Mesothelial cell of epicardium (in vitro differentiated cells): ENCODE data around the gene NUFIP2. TPM values are rescaled to one million over a fixed set of nuclear protein-coding genes. Genes with fewer than 3 reads are reported as not detected.

ENCODE experiments used
- DNase-seq, 2 experiments: peaks; one replicate each; pipeline ENCODE4 v3.0.0; 2021; ENCODE audit warnings: low spot score in 2 of 2; ENCODE audit not compliant: unreplicated experiment in 2 of 2
- H3K27ac Mint-ChIP-seq: 2 replicates; pipeline ENCODE4 v1.8.0; 2021; ENCODE audit warnings: mixed read lengths
- H3K27me3 Mint-ChIP-seq: 2 replicates; pipeline ENCODE4 v1.8.0; 2021; ENCODE audit warnings: low read depth, mixed read lengths
- H3K36me3 Mint-ChIP-seq: 2 replicates; pipeline ENCODE4 v1.8.0; 2021; ENCODE audit warnings: mixed read lengths
- H3K4me1 Mint-ChIP-seq: 2 replicates; pipeline ENCODE4 v1.8.0; 2021; ENCODE audit warnings: mixed read lengths
- H3K4me3 Mint-ChIP-seq: 2 replicates; pipeline ENCODE4 v1.8.0; 2021; ENCODE audit warnings: mild to moderate bottlenecking, moderate library complexity, mixed read lengths
- H3K9me3 Mint-ChIP-seq: 2 replicates; pipeline ENCODE4 v1.8.0; 2021; ENCODE audit warnings: mixed read lengths
- CTCF ChIP-seq: fragments of 200-600 bp; sonication (generic); IDR thresholded peaks from one replicate; pipeline ENCODE4 v1.5.0; 2021; ENCODE audit warnings: antibody characterized with exemption; ENCODE audit not compliant: unreplicated experiment
- total RNA-seq: library from RNA; stranded (reverse); gene quantifications from 3 replicates; pipeline ENCODE4 v1.2.1, GENCODE V29; 2021

NUFIP2 gene
- total RNA-seq, 1 donor from 2014 or later, result 59.8 TPM

GRCh38 chr17:29291163-29291752 lies 2.7 kb downstream of the NUFIP2 start:
- peak overlapping the region; percentile 97 for H3K27ac Mint-ChIP-seq
- H3K27me3 Mint-ChIP-seq, result no peaks in the 10 kb centered on the region
- no peak for DNase-seq
- peaks cover 42% of the 10 kb centered on the region for H3K4me1 Mint-ChIP-seq
- H3K36me3 Mint-ChIP-seq, result peaks cover 27% of the 10 kb centered on the region
- no peaks in the 10 kb centered on the region for H3K9me3 Mint-ChIP-seq
- peak overlapping the region; percentile 87 for H3K4me3 Mint-ChIP-seq
- TF ChIP-seq CTCF, result peak; percentile 50

GRCh38 chr17:29289852-29290251 lies 4.1 kb downstream of the NUFIP2 start:
- no peaks in the 10 kb centered on the region for H3K27me3 Mint-ChIP-seq
- no peak for DNase-seq
- peaks cover 44% of the 10 kb centered on the region for H3K4me1 Mint-ChIP-seq
- no peaks in the 10 kb centered on the region for H3K9me3 Mint-ChIP-seq
- TF ChIP-seq CTCF, result no peak
- H3K4me3 Mint-ChIP-seq, result peak overlapping the region; percentile 17
- peaks cover 33% of the 10 kb centered on the region for H3K36me3 Mint-ChIP-seq
- peak overlapping the region; percentile 39 for H3K27ac Mint-ChIP-seq

- H3K9me3 Mint-ChIP-seq, result no peaks in the 10 kb centered on the region
- DNase-seq, result no peak
- peaks cover 24% of the 10 kb centered on the region for H3K4me1 Mint-ChIP-seq
- no peak overlapping the region for H3K4me3 Mint-ChIP-seq
- no peak for TF ChIP-seq CTCF
- H3K27me3 Mint-ChIP-seq, result no peaks in the 10 kb centered on the region
- H3K27ac Mint-ChIP-seq, result peak overlapping the region; percentile 8
- H3K36me3 Mint-ChIP-seq, result peaks cover 61% of the 10 kb centered on the region
Observed at GRCh38 chr17:29283961-29284360, 10.0 kb downstream of the NUFIP2 start.

GRCh38 chr17:29283496-29283895 lies 10.5 kb downstream of the NUFIP2 start:
- no peak for TF ChIP-seq CTCF
- peaks cover 19% of the 10 kb centered on the region for H3K4me1 Mint-ChIP-seq
- no peak overlapping the region for H3K4me3 Mint-ChIP-seq
- no peaks in the 10 kb centered on the region for H3K27me3 Mint-ChIP-seq
- H3K36me3 Mint-ChIP-seq, result peaks cover 61% of the 10 kb centered on the region
- H3K9me3 Mint-ChIP-seq, result no peaks in the 10 kb centered on the region
- peak overlapping the region; percentile 47 for H3K27ac Mint-ChIP-seq
- DNase-seq, result no peak

GRCh38 chr17:29279397-29280070 lies 14.4 kb downstream of the NUFIP2 start:
- peaks cover 14% of the 10 kb centered on the region for H3K4me1 Mint-ChIP-seq
- no peak for DNase-seq
- no peak for TF ChIP-seq CTCF
- no peak overlapping the region for H3K27ac Mint-ChIP-seq
- H3K4me3 Mint-ChIP-seq, result no peak overlapping the region
- H3K9me3 Mint-ChIP-seq, result no peaks in the 10 kb centered on the region
- peaks cover 57% of the 10 kb centered on the region for H3K36me3 Mint-ChIP-seq
- no peaks in the 10 kb centered on the region for H3K27me3 Mint-ChIP-seq
